Measurements from ENCODE around the gene CACTIN.
"Not testable (repeated sequence)": the region's sequence is repeated elsewhere in the genome, so short reads cannot be mapped to it uniquely, and the experiment has no call there.

Gene CACTIN

DNA sequence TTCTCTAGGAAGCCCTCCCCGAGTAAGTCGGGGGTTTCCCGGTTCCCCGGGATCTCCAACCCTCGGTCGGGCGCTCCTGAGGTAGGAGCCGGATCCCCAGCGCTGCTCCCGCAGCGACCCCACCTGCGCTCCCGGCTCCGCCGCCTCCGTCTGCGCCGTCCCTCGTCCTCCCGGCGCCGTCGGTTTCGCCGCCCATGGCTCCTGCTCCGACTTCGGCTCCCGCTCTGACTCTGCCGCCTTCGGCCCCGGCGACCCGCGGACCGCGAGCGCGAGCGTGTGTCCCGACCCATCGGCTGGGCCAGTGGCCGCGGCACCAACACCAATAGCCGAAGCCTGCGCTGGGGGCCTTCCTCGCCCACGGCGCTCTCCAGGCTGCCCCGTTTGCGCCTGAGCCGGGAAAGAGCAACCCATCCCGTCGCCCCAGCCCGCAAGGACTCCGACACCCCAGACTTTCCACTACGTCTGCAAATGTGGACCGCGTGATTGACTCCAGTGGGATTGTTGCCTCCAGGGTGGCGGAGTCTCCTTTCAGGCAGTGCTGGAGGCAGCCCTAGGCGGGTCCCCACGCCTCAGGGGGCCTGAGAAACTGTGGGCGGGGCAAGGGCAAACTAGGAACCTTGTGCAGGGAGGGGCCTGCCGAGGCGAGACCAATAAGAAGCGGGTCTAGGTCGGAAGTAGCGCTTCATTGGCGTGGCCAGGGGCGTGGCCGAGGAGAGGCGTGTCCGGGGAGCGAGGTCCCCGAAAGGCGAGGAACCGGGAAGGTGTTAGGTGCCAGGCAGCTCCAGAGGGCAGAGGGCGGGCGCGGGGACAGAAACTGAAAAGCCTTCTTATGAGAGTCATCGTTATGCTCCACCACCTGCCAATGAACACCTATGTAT, at the start of gene CACTIN:
Gene CACTIN, minus strand, starts transcription at position 318 of the 878 bp plus-strand sequence. Its CDS starts 28 bp downstream, at position 290.
- peak; percentile 97 to 98 for DNase-seq (ENCODE audit: low read depth in 2 of 2)

DNA sequence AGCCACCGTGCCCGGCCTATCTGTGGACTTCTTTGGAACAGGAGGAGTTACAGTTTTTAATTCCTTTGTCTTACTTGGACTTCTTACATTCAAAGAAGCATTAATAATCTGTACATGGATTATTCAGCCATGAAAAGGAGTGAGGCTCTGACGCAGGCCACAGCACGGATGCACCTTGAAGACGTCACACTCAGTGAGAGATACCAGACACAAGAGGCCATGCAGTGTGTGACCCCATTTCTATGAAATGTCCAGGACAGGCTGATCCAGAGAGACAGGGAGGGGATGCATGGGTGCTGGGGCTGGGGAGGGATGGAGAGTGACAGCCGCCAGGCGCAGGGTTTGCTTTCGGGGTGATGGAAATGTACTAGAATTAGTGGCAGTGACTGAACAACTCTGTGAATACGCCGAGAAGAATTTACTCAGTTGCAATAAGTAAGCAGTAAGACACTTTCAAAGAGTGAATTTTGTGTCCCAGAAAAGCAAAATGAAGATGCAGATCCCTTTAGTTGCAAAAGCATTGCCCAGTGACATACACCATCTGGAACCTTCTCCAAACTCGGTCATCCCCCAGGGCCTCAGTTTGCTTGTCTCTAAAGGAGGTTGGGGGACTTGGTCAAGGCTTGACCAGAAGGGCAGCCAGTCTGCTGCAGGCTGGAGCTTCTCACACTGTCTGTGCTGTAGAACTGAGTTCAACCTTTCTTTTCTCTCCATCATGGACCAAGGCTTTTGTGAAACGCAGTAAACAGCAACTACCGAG, 48.4 kb upstream of the CACTIN start:
- DNase-seq (ENCODE audit: low read depth in 2 of 2), result no peak

DNA sequence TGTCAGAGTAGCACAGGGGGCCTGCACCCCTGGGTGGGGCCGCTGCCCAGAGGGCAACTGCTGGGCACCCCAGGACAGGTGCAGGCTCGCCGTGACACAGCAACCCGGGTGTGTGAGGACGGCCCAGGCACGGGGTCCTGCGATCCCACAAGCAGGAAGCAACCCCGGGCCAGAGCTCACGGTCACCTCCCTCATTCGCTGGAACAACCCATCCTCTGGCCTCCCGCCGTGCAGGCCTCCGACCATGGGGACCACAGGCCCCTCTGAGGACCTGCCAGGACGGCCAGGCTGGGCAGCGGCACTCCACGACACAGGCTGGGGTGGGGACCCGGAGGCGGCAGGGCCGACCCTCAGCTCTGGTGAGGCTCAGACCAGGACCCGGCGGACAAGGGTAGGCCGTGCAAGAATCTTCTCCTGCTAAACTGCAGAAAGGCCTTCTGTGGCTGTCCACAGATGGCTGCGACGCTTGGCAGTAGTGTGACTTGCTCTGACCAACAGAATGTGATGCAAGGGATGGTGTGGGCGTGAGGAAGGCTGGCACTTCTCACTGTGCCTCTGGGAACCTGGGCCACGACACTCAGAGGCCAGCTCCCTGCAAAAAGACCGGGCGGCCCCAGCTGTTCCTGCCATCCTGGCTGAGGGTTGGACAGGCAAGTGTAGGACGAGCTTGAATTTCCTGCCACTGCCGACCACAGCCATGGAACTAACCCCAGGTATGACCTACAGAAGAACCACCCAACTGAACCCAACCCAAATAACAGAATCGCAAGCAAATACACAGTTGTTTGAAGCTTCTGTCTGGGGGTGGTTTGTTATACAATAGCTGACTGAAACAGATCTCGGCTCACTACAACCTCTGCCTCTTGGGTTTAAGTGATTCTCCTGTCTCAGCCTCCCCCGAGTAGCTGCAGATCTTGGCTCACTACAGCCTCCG, 47.2 kb upstream of the CACTIN start:
- DNase-seq (ENCODE audit: low read depth in 2 of 2), result no peak

DNA sequence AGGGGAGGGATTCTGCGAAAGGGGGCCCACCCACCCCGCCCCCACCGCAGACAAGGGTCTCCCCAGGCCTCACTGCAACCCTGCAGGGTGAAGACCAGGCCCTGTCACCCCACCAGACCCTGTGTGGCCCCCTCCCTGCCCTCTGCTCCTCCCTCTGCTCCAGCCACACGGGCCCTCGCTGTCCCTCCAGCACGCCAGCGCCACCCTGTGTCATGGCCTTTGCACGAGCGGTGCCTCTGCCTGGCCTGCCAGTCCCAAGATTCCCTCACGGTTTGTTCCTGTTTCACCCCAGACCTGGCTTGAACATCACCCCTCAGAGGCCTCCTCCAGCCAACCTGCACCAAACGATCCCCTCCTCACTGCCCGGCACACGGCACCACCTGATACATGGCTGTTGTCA, 46.4 kb upstream of the CACTIN start:
- no peak for DNase-seq (ENCODE audit: low read depth in 2 of 2)

DNA sequence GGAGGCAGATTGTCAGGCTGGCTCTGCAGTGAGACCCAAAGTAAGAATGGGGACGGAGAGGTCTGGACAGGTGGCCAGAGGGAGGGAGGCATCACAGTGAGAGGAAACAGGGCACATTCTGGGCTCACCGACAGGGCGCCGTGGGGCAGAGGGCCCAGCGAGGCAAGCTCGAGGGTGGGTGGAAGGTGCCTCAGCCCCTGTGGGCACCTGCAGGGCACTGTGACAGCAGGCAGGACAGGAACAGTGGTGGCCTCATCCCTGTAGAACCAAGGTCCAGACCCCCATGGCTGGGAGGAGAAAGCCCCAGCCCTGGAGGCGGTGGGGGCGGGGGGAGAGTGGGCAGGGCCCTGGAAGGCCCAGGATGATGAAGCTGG, 46.0 kb upstream of the CACTIN start:
- no peak for DNase-seq (ENCODE audit: low read depth in 2 of 2)

DNA sequence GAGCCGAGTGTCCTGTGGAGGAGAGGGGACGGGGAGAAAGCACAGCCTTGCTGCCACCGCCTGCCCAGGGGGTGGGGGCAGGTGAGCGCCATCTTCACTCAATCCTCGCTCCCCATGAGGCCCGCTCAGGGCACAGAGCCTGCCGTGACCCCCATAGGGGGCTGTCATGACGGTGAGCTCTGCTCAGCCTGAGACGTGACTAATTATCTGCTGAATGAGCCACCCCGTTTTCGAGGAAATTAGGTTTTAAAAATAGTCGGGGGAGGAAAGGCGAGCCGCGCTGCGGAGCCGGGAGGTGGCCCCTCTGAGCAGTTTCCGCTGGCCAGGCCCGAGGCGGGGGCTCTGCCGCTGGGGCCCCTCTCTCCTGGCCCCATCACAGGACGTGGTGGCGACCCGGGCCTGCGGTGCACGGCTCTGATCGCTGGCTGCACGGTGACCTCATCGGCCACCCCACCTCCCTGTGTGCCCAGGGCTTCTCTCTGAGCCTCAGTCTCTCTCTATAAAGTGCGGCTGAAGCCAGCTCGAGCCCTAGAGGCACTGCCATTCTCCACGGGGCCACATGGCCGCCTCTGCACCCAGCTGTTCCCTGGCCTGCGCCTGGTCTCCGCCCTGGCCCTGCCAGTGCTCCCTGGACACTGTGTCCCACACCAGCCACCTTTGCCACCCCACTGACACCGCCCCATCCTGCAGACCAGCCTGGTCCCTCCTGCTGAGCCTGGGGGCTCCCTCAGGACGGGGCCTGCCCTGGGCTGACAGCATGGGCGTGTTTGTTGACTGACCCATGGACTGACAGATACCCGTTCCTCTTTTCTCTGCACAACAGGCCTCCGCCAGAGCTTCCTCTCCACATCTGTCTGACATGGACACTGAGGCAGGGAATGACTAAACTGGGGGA, 45.3 kb upstream of the CACTIN start:
- DNase-seq (ENCODE audit: low read depth in 2 of 2), result peak; percentile 13 to 49

DNA sequence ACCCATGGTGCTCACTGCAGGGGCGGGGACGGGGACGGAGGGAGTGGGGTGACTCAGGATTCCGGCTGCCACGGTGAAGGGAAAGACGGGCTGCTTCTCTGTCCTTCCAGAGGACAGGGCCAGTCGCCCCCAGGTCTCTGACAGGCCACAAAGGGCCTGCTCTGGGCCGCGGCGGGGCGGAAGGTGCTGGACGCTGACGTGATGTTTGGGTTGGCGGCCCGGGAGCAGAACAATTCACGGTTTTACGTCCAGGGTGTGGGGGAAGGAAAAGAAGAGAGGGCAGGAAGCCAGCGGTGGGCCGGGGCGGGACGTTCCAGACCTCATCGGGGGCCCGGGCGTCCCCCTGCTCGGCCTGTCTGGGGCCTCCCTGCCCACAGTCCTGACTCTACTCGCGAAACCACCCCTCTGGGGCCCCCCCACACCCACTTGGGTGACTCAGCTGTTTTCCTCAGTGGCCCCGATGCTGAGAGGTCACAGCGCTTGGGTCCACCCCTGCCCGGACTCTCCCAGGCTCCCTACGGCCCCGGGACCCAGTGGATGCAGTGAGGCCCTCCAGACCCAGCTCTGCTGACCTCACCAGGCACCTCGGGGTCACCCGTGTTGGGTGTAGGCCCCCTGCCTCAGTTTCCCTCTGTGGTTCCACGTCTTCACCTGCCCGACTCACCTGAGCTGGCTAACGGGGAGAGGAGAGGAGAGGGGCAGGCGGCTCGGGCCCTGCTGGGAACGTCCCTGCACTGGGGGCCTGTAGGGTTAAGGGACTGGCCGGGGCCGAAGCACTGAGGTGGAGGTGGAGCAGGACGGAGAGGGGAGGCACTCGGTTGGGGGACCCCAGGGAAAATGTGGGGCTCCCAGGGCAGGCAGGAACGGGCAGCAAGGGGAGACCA, 44.4 kb upstream of the CACTIN start:
- DNase-seq (ENCODE audit: low read depth in 2 of 2), result peak; percentile 12 to 57

DNA sequence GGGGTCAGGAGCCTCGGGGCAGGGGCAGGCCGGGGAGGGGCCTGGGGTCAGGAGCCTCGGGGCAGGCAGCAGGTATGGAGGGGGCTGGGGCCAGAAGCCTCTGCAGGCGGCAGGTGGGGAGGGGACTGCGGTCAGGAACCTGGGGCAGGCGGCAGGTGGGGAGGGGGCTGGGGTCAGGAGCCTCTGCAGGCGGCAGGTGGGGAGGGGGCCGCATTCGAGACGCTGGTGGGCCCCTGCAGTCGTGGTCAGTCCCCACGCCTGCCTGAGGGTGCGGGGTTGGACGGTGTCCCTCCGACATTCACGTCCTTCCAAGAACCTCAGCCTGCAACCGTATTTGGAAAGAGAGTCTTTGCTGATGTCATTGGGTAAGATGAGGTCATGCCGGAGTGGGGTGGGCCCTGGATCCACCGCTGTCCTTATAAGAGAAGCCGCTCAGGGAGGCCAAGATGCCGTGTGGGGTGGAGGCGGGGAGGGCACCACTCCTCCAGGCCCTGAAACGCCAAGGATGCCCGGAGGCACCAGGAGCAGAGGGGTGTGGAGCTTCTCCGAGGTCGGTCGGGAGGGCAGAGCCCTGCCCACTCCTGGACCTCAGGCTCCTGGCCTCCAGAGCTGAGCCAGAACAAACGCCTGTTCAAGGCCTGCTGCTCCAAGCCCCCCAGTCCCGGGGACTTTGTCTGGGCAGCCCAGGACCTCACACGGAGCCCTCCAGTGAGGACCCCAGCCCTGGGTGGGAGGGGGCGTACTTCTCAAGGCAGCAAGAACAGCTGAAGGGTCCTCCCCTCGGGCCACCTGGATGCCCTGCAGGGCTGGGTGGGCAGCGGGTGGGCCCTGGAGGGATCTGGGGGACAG, 43.6 kb upstream of the CACTIN start:
- DNase-seq (ENCODE audit: low read depth in 2 of 2), result no peak

DNA sequence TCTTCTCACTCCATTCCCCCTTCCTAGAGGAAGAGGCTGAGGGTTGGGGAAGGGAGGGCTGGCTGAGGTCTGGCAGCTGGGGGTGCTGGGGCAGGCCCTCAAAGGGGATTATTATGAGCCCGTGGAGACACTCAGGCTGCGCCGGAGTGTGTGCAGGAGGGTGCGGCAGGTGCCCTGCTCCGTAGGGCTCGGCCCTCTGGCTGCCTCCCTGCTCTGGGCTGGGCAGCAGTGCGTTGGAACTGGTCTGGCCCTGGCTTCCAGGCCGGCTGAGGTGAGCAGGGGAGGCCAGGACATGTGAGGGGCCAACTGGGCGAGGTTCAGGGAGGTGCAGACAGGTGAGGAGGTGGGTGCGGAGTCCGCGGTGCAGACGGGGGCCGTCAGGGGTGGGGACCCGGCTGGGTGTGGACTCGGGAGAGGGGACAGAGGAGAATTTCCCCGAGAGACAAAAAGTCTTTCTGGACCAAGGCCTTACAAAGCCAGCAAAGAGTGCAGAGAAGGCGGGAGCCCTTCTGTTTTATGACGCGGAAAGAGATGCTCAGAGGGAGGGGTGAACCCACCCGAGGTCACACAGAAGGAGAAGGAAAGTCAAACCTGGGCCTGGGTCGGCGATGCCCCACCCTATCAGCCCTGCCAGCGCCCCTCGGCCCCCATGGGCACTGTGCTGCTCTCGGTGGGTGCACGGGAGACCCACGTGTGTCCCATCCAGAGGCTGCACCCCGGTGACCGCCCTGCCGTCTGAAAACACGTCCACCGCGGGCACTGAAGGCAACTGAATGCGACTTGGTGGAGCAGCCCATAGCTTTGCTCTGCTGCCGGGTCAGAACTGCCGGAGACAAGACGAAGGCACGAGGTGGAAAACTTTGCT, 42.7 kb upstream of the CACTIN start:
- no peak for DNase-seq (ENCODE audit: low read depth in 2 of 2)

DNA sequence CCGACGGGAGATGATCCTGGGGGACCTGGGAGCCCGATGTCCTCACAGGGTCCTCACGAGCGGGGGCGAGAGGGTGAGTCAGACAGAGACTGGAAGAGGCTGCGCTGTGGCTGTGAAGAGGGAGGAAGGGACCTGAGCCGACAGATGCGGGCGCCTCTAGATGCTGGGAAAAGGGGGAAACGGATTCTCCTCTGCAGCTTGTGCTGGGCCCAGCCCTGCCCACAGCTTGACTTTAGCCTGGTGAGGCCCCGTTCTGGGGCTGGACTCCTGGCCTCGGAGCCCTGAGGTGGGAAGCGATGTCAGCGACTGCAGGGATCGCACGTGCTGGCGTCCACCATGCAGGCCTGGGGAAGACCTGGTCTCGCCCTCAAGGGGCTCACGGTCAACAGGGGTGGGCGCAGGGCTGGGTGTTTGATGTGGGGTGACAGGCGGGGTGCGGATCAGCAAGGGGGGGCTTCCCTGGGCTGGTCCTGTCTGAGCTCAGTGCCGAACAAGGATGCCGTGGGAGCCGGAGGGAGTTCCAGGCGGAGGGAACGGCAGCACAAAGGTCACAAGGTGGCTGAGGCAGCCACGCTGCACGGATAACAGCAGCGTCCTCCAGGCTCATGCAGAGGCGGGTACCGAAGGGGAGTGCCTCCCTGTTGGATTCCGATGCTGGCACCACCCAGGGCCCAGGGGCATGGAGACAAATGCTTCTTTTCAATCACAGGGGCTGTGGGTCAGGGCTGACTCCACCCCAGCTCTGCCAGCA, 41.9 kb upstream of the CACTIN start:
- no peak for DNase-seq (ENCODE audit: low read depth in 2 of 2)

DNA sequence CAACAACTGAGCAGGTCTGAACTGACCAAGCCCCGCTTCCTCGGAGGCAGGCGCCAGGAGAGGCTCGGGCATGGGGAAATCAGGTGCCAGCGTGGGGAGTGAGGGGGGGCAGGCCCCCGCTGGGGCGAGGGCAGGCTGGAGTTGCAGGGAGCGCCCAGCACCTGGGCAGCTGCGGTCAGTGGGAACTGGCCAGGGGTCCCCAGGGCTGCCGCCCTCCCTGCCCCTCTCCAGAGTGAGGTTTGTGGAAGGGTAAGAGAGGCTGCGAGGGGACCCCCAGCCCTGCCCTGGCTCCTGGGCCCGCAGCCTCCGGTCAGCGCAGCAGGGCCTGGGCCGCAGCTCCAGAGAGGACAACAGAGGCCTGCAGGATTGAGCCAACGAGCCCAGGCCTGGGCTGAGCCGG, 41.2 kb upstream of the CACTIN start:
- no peak for DNase-seq (ENCODE audit: low read depth in 2 of 2)

DNA sequence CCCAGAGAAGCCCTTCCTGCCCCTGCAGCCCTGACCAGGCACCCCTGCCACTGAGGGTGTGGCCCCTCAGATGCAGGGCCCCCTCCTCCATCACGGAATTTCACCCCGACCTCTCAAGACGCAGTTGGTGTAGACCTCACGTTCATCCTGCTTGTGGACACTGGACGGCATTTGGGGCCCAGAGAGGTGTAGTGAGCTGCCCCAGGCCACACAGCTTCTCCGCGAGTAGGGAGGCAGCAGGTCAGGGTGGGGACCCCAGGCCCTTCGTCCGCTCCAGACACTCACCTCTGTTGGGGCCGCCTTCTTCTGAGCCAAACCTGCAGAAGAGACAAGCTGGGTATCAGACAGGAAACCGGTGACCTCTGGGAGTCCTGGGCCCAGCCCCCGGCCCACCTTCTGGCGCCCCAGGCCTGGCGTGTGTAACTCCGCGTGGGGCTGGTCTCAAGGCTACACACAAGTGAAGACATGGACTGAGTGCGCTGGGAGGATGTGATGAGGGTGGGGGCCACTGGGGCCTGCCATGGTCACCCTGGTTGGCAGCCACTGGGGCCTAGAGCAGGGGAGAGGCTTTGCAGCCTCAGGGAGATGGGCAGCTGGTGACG, 40.5 kb upstream of the CACTIN start:
- DNase-seq (ENCODE audit: low read depth in 2 of 2), result no peak

DNA sequence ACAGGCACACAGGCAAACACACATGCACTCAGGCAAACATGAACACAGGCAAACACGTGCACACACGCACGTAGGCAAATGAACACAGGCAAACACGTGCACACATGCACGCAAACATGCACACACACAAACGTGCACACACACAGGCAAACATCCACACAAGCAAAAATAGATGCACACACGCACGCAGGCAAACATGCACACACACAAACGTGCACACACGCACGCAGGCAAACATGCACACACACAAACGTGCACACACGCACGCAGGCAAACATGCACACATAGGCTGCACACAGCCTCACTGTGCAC, 39.9 kb upstream of the CACTIN start:
- not testable (repeated sequence) for DNase-seq (ENCODE audit: low read depth in 2 of 2)

DNA sequence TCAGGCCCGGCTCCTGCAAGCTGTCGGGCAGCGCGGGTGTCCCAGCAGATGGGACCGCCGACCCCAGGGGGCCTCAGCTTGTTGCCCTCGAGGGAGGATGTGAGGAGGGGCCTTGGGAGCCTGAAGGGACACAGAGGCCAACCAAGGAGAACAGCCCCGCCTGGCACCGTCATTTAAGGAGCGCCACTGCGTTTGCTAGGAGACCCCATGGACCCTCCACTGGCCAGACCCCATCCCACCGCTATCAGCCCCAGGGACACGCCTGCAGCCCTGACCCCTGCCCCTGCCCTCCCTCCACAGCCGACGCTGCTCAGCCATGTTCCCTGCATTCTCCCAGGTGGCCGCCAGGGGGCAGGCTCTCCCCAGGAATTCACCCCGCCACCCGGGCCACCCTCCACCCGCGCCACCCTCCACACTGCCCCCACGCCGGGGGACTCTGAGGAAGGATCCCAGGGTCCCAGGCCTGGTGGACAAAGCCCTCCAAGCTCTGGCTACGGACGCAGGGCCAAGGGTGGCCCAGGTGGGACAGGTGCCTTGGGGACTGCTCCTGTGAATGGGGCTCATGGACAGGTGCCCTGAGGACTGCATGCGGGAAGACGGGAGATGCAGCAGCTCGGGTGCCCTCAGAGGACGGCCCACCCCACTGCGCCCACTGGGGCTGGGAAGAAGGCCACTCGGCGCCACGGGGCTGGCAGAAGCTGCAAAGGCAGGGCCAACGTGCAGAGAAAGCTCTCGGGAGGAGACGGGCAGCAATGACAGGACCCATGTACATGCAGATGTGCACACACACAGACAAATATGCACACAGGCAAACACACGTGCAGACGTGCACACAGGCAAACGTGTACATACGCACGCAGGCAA, 39.3 kb upstream of the CACTIN start:
- peak; percentile 36 to 55 for DNase-seq (ENCODE audit: low read depth in 2 of 2)

DNA sequence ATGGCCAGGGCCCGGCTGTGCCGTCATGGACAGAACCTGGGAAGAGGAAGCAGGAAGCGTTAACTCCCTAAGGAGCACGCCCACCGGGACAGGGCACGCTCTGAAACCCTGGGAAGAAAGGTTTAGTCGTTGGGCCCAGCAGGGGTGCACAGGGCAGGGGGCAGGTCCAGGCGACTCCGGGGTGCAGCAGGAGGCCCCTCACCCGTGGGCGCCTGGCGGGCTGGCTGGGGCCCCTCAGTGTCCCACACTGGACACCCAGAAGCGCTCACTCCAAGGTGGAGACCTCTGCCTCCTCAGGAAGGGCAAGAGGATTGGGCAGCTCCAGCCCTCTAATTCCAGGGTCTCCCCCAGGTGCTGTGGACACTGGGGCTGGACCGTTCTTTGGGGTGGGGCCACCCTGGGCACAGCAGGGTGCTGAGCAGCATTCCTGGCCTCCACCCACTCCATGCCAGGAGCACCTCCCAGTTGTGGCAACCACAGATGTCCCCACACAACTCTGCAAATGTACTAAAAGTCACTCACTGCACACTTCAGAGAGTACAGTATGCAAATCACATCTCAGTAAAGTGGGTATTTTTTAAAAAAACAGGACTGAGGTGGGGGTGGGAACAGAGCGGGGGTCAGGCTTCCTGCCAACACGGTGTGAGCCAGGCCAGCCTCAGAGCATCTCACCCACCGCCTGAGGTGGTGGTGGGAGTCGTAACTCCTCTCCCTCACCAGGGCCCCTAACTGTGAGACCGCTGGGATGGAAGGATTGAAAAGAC, 38.5 kb upstream of the CACTIN start:
- no peak for DNase-seq (ENCODE audit: low read depth in 2 of 2)

Data from stimulated activated CD8-positive, alpha-beta memory T cell treated with anti-CD3 and anti-CD28 coated beads, Interleukin-7, amount 100 ng/mL, for 4 hours (primary cell).